Panc1 (cell line): ENCODE data around the gene CLTB. TPM values are rescaled to one million over a fixed set of nuclear protein-coding genes. Genes with fewer than 3 reads are reported as not detected.

Source experiments
- ATAC-seq: fragments of 200-7000 bp; cut with Tn5 transposase; 2 replicates; pipeline ENCODE4 v1.9.1; 2020; ENCODE audit warnings: mild to moderate bottlenecking, moderate library complexity
- BruUV-seq: library from RNA; stranded (reverse); fragments of 400-500 nt; replicated peaks from 2 replicates; lab custom pipeline; 2021; lab: Mats Ljungman, UMichigan
- CTCF ChIA-PET: fragments of 300-600 bp; sonication (Branson Sonifier 250); formaldehyde crosslinking; loops from one replicate; lab custom pipeline; 2022; ENCODE audit warnings: antibody characterized with exemption; lab: Charles Lee
- POLR2A ChIA-PET: fragments of 300-600 bp; sonication (Branson Sonifier 250); formaldehyde crosslinking; loops from one replicate; lab custom pipeline; 2022; ENCODE audit warnings: antibody characterized with exemption; lab: Charles Lee
- DNase-seq: peaks from one replicate; pipeline ENCODE4 v3.0.0-alpha.2; 2010; ENCODE audit warnings: low read depth, low spot score
- H3K27ac ChIP-seq: 2 replicates; pipeline ENCODE4 v1.5.1; 2011; ENCODE audit warnings: mild to moderate bottlenecking, low read length, inconsistent platforms
- H3K27me3 ChIP-seq: fragments of 200-500 bp; sonication (Bioruptor generic); 2 replicates; pipeline ENCODE4 v1.6.0; 2014; ENCODE audit warnings: low read length, inconsistent platforms; ENCODE audit not compliant: control insufficient read depth, insufficient read depth
- H3K36me3 ChIP-seq: fragments of 200-500 bp; sonication (Bioruptor generic); 2 replicates; pipeline ENCODE4 v1.5.1; 2014; ENCODE audit warnings: inconsistent platforms, mild to moderate bottlenecking, low read length, moderate library complexity; ENCODE audit not compliant: control insufficient read depth, insufficient read depth
- H3K4me1 ChIP-seq: 2 replicates; pipeline ENCODE4 v1.5.1; 2011; ENCODE audit warnings: inconsistent platforms, mild to moderate bottlenecking, low read length, moderate library complexity; ENCODE audit not compliant: control insufficient read depth, insufficient read depth
- H3K4me3 ChIP-seq, 2 experiments: 2 replicates each; pipeline ENCODE4 v1.5.1; 2011 to 2012; ENCODE audit warnings: low read depth in 2 of 2, low read length in 2 of 2, mild to moderate bottlenecking in 2 of 2, inconsistent platforms in 1 of 2, moderate library complexity in 1 of 2
- H3K9me3 ChIP-seq: fragments of 200-500 bp; sonication (Bioruptor generic); 2 replicates; pipeline ENCODE4 v1.5.1; 2014; ENCODE audit warnings: low read depth, mild to moderate bottlenecking, inconsistent platforms, low read length, moderate library complexity; ENCODE audit not compliant: control insufficient read depth, insufficient read depth
- POLR2AphosphoS5 ChIP-seq: IDR thresholded peaks from 2 replicates; pipeline ENCODE4 v1.6.1; 2012; ENCODE audit warnings: mild to moderate bottlenecking, low read depth, low read length, moderate library complexity
- REST ChIP-seq, 2 experiments: IDR thresholded peaks; 2 replicates each; pipeline ENCODE4 v1.6.1; 2011 to 2012; ENCODE audit warnings: low read depth in 2 of 2, control low read depth in 1 of 2, low read length in 1 of 2, mild to moderate bottlenecking in 1 of 2, moderate library complexity in 1 of 2; ENCODE audit not compliant: insufficient read depth in 1 of 2
- SIN3A ChIP-seq: IDR thresholded peaks from 2 replicates; pipeline ENCODE4 v1.6.1; 2012; ENCODE audit warnings: low read depth, mild to moderate bottlenecking, low read length, moderate library complexity, borderline replicate concordance; ENCODE audit not compliant: insufficient read depth
- TCF7L2 ChIP-seq: IDR thresholded peaks from 2 replicates; pipeline ENCODE4 v1.6.1; 2011; ENCODE audit warnings: mild to moderate bottlenecking, low read depth, low read length, inconsistent platforms
- in situ Hi-C: cut with HindIII; loops from 2 replicates; pipeline ENCODE4 v1.10.0; 2016; ENCODE audit warnings: low sequenced_read_pairs, low pct_unique_long_range_greater_than_20kb
- intact Hi-C: fragments of 100-400 bp; cut with micrococcal nuclease; formaldehyde crosslinking; loops from one replicate; pipeline ENCODE4 v1.10.0; 2022; ENCODE audit not compliant: unreplicated experiment
- total RNA-seq: library from RNA; stranded (reverse); gene quantifications from one replicate; pipeline ENCODE4 v1.2.1, GENCODE V29; 2021; ENCODE audit not compliant: unreplicated experiment
- TF ChIP-seq, protein P1 (sequence below): fragments of 450-650 bp; IDR thresholded peaks from 2 replicates; pipeline ENCODE4 v1.5.1; 2017; ENCODE audit warnings: mild to moderate bottlenecking

CLTB gene
- total RNA-seq, 1 experiment from 2014 or later: 124 TPM

GRCh38 chr5:176391999-176392398, 24.3 kb downstream of the CLTB start:
- Histone ChIP-seq H3K27ac (no peak overlapping the region), H3K36me3 (peaks cover 6% of the 10 kb centered on the region), H3K4me3 (no peak overlapping the region), H3K4me1 (peaks cover 3% of the 10 kb centered on the region), H3K27me3 (no peaks in the 10 kb centered on the region), H3K9me3 (no peaks in the 10 kb centered on the region)
- TF ChIP-seq TCF7L2 (no peak), SIN3A (no peak), REST (IDR thresholded peaks at IDR 0.05; ENCODE audit: insufficient read depth in 1 of 2, low read depth in 2 of 2, low read length in 1 of 2) (no peak), POLR2AphosphoS5 (no peak)
- TF ChIP-seq, protein P1, sequence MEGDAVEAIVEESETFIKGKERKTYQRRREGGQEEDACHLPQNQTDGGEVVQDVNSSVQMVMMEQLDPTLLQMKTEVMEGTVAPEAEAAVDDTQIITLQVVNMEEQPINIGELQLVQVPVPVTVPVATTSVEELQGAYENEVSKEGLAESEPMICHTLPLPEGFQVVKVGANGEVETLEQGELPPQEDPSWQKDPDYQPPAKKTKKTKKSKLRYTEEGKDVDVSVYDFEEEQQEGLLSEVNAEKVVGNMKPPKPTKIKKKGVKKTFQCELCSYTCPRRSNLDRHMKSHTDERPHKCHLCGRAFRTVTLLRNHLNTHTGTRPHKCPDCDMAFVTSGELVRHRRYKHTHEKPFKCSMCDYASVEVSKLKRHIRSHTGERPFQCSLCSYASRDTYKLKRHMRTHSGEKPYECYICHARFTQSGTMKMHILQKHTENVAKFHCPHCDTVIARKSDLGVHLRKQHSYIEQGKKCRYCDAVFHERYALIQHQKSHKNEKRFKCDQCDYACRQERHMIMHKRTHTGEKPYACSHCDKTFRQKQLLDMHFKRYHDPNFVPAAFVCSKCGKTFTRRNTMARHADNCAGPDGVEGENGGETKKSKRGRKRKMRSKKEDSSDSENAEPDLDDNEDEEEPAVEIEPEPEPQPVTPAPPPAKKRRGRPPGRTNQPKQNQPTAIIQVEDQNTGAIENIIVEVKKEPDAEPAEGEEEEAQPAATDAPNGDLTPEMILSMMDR: no peak
- ChIA-PET POLR2A (no interaction called here), CTCF (no interaction called here)
- intact Hi-C loops: no loop called here
- BruUV-seq: no TSS peak
- no peak for ATAC-seq
- in situ Hi-C loops: no loop called here
- DNase-seq: no peak

GRCh38 chr5:176391479-176391878, 24.9 kb downstream of the CLTB start:
- ATAC-seq (no peak), DNase-seq (no peak)
- Histone ChIP-seq H3K9me3 (no peaks in the 10 kb centered on the region), H3K4me1 (peaks cover 8% of the 10 kb centered on the region), H3K36me3 (peaks cover 6% of the 10 kb centered on the region), H3K27ac (no peak overlapping the region), H3K27me3 (no peaks in the 10 kb centered on the region), H3K4me3 (no peak overlapping the region)
- intact Hi-C loops (no loop called here), in situ Hi-C loops (no loop called here)
- TF ChIP-seq REST (IDR thresholded peaks at IDR 0.05; ENCODE audit: insufficient read depth in 1 of 2, low read depth in 2 of 2, low read length in 1 of 2) (no peak), POLR2AphosphoS5 (no peak)
- TF ChIP-seq, protein P1: no peak
- no TSS peak for BruUV-seq
- ChIA-PET CTCF (interaction anchor here (0.6 kb wide), 1 partner anchor 14 kb away, joined by 3 read pairs; no protein-coding TSS in a partner anchor), POLR2A (no interaction called here)
